ENCODE data around the gene DNM3.

Gene DNM3

DNA sequence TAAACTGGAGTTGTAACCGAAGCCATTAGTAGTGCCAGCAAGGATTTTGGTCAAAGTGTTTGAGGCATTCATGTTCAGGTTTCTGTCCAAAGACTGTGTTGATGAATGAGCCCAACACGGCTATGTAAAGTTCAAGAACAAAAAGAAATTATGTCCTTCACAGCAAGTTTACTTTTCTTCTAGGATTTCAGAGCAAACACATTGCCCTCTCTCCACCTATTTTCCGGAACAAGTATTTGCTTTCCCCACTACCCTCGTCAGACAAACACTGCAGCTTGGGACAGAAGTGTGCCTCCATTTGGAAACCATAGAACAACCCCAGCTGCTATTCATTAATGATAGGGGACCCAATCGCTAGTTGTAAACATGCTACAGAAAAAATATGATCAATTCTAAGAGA is 427.8 kb downstream of the DNM3 start:
- TF ChIP-seq, protein P1, sequence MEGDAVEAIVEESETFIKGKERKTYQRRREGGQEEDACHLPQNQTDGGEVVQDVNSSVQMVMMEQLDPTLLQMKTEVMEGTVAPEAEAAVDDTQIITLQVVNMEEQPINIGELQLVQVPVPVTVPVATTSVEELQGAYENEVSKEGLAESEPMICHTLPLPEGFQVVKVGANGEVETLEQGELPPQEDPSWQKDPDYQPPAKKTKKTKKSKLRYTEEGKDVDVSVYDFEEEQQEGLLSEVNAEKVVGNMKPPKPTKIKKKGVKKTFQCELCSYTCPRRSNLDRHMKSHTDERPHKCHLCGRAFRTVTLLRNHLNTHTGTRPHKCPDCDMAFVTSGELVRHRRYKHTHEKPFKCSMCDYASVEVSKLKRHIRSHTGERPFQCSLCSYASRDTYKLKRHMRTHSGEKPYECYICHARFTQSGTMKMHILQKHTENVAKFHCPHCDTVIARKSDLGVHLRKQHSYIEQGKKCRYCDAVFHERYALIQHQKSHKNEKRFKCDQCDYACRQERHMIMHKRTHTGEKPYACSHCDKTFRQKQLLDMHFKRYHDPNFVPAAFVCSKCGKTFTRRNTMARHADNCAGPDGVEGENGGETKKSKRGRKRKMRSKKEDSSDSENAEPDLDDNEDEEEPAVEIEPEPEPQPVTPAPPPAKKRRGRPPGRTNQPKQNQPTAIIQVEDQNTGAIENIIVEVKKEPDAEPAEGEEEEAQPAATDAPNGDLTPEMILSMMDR (IDR thresholded peaks at IDR 0.05; ENCODE audit: unreplicated experiment in 3 of 3) = no peak
- no peaks in the 10 kb centered on the region for H3K36me3 Mint-ChIP-seq (ENCODE audit: low read depth)
- H3K4me1 Mint-ChIP-seq = peaks cover 45% of the 10 kb centered on the region
- H3K9me3 Mint-ChIP-seq = no peaks in the 10 kb centered on the region
- peak overlapping the region in 1 of 3 experiments; percentile 41 for H3K4me3 Mint-ChIP-seq
- no peaks in the 10 kb centered on the region for H3K27me3 Mint-ChIP-seq (ENCODE audit: low read depth)
- peak overlapping the region; percentile 82 to 95 (median 88) for H3K27ac Mint-ChIP-seq

DNA sequence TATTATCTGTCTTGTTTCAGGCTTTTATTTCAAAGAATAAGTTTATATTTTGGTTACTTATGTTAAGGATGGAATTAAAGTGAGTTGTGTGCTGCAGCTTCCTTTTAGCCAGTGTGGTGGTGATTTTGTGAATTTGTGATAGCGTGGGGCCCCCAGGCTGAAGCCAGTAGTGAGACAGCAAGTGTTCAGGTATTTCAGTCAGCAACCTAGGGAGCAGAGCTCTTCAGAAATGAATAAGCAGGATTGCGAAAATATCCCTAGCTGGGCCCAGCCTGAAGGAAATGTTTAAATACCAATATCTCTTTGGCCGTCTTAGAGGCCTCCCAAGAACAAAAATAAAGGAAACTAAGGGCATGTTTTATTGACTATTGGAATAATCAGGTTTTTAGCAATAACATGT is 428.3 kb downstream of the DNM3 start:
- Mint-ChIP-seq H3K9me3 (no peaks in the 10 kb centered on the region), H3K4me3 (no peak overlapping the region), H3K27ac (peak overlapping the region; percentile 82 to 95 (median 88)), H3K4me1 (peaks cover 48% of the 10 kb centered on the region), H3K36me3 (ENCODE audit: low read depth) (no peaks in the 10 kb centered on the region), H3K27me3 (ENCODE audit: low read depth) (no peaks in the 10 kb centered on the region)
- TF ChIP-seq, protein P1 (IDR thresholded peaks at IDR 0.05; ENCODE audit: unreplicated experiment in 3 of 3) = no peak

DNA sequence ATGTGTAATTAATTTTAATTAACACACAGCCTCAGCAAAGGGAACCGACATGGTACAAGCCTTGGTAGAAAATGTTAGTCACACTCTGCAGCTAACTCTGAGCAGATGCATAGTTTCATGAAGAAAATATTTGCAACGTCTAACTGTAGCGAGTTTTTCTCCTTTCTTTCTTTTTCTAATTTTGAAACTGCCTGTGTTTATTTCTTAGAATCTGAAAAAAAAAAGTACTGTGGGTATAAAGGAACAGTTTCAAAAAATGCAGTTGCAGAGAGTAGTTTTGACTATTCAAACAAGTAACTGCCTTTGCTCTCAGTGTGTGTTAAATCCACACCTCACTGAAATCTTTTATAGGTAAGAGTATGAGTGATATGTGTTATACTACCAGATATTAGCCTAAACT is 429.3 kb downstream of the DNM3 start:
- peaks cover 48% of the 10 kb centered on the region for H3K4me1 Mint-ChIP-seq
- H3K36me3 Mint-ChIP-seq (ENCODE audit: low read depth) = no peaks in the 10 kb centered on the region
- no peaks in the 10 kb centered on the region for H3K27me3 Mint-ChIP-seq (ENCODE audit: low read depth)
- no peaks in the 10 kb centered on the region for H3K9me3 Mint-ChIP-seq
- TF ChIP-seq, protein P1 (IDR thresholded peaks at IDR 0.05; ENCODE audit: unreplicated experiment in 3 of 3) = no peak
- H3K27ac Mint-ChIP-seq = peak overlapping the region; percentile 9 to 82 (median 76)
- no peak overlapping the region for H3K4me3 Mint-ChIP-seq

DNA sequence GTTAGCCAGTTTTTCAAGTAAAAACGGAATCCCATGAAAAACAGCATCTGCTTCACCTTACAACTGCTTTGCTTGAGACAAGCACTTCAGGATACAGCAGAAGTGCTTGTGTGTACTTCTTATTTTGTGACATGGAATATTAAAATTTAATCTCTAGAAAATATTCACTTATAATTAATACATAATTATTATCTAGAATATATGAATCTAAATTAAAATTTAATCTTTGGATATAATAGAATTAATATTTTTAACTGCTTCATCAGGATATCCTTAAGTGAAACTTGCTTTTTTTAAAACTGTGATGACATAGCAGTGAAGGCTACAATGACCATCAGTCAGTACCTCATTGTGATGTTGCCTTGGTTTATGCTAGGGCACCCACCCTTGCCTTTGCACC is 430.8 kb downstream of the DNM3 start:
- Mint-ChIP-seq H3K4me3 (no peak overlapping the region), H3K27ac (no peak overlapping the region), H3K27me3 (ENCODE audit: low read depth) (no peaks in the 10 kb centered on the region), H3K4me1 (peaks cover 47% of the 10 kb centered on the region), H3K36me3 (ENCODE audit: low read depth) (no peaks in the 10 kb centered on the region), H3K9me3 (no peaks in the 10 kb centered on the region)
- TF ChIP-seq, protein P1 (IDR thresholded peaks at IDR 0.05; ENCODE audit: unreplicated experiment in 3 of 3) = no peak

DNA sequence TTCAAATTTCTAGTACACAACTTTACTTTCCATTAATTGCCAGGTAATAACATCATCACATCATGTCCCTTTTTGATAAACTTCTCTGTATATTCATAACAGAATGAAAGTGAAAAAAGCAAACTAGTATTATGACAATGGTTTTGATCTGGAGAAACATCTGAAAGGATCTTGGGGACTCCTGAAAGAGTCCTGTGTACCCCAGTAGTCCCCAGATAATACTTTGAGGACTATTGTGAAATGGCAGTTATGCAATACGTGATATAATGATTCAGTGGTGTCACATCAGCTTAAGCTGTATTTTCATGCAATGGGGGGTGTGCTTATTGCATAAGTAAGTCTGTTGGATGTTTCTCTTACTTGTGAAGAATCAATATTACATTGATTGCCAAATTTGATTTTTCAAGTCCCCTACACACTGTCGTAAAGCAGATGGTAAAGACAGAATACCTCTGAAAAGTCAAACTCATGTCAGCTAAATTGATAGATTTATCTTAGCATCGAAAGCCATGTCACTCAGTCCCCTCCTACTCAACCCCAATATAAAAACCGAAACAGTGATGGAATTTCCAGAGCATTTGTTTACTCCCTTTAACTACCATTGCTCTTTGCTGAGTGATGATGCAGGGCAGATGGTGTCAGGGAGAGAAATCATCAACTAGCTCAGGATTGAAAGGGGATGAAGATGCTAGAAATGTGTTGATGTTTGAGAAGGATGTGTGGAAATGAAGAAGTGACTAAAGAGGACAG is 432.5 kb downstream of the DNM3 start:
- H3K4me3 Mint-ChIP-seq = no peak overlapping the region
- TF ChIP-seq, protein P1 (IDR thresholded peaks at IDR 0.05; ENCODE audit: unreplicated experiment in 3 of 3) = no peak
- H3K4me1 Mint-ChIP-seq = peaks cover 48% of the 10 kb centered on the region
- H3K9me3 Mint-ChIP-seq = no peaks in the 10 kb centered on the region
- H3K27ac Mint-ChIP-seq = peak overlapping the region in 2 of 3 experiments; percentile 6 to 22
- no peaks in the 10 kb centered on the region for H3K27me3 Mint-ChIP-seq (ENCODE audit: low read depth)
- no peaks in the 10 kb centered on the region for H3K36me3 Mint-ChIP-seq (ENCODE audit: low read depth)

- H3K4me1 Mint-ChIP-seq = peaks cover 43% of the 10 kb centered on the region
- H3K4me3 Mint-ChIP-seq = no peak overlapping the region
Measured at GRCh38 chr1:172275478-172275877, 434.2 kb downstream of the DNM3 start.

More at GRCh38 chr1:172275478-172275877, 434.2 kb downstream of the DNM3 start:
- TF ChIP-seq, protein P1 (IDR thresholded peaks at IDR 0.05; ENCODE audit: unreplicated experiment in 3 of 3) = no peak
- Mint-ChIP-seq H3K36me3 (ENCODE audit: low read depth) (peaks cover 3% of the 10 kb centered on the region), H3K27ac (peak overlapping the region in 1 of 3 experiments; percentile 18), H3K9me3 (peaks cover under 1% of the 10 kb centered on the region), H3K27me3 (ENCODE audit: low read depth) (no peaks in the 10 kb centered on the region)
